GM19023 (cell line): ENCODE results near the gene NF1.

Experiments
- ATAC-seq: cut with Tn5 transposase; IDR thresholded peaks from one replicate; pipeline ENCODE4 v1.9.1; 2021; ENCODE audit warnings: mild to moderate bottlenecking, moderate library complexity; ENCODE audit not compliant: unreplicated experiment

Gene NF1

GRCh38 chr17:31418773-31419350, 324.1 kb downstream of the NF1 start:
- no peak for ATAC-seq

GRCh38 chr17:31422443-31422842, 327.7 kb downstream of the NF1 start:
- no peak for ATAC-seq

GRCh38 chr17:31424944-31425281, 330.1 kb downstream of the NF1 start:
- ATAC-seq, result no peak

- ATAC-seq, result no peak
These were observed 330.7 kb downstream of the NF1 start for GRCh38 chr17:31425282-31426040.
